Activated CD4-positive, alpha-beta T cell treated with anti-CD3 and anti-CD28 coated beads, Interleukin-2, amount 10 ng/mL, durations not matched to agents 7 days and 5 days (primary cell): Measurements from ENCODE around the gene CEP43. TPM values are rescaled to one million over a fixed set of nuclear protein-coding genes. Genes with fewer than 3 reads are reported as not detected.
A peak's percentile ranks its signal among the peaks of the same experiment; 100 is the strongest.

ENCODE experiments used
- CTCF ChIA-PET: fragments of 350-600 bp; sonication (Branson Sonifier 250); formaldehyde crosslinking; loops from one replicate; lab custom pipeline; 2021; ENCODE audit warnings: antibody characterized with exemption; lab: Charles Lee
- POLR2A ChIA-PET: fragments of 350-600 bp; sonication (Branson Sonifier 250); formaldehyde crosslinking; loops from one replicate; lab custom pipeline; 2021; ENCODE audit warnings: antibody characterized with exemption; lab: Charles Lee
- DNase-seq: peaks from one replicate; pipeline ENCODE4 v3.0.0-alpha.2; 2020
- H3K27ac Mint-ChIP-seq: one replicate; pipeline ENCODE4 v1.8.0; 2021; ENCODE audit warnings: mild to moderate bottlenecking, moderate library complexity, mixed read lengths
- H3K27me3 Mint-ChIP-seq: one replicate; pipeline ENCODE4 v1.8.0; 2021; ENCODE audit warnings: mixed read lengths
- H3K36me3 Mint-ChIP-seq: one replicate; pipeline ENCODE4 v1.8.0; 2021; ENCODE audit warnings: low read depth, mixed read lengths
- H3K4me1 Mint-ChIP-seq: one replicate; pipeline ENCODE4 v1.8.0; 2021; ENCODE audit warnings: mixed read lengths
- H3K4me3 Mint-ChIP-seq: one replicate; pipeline ENCODE4 v1.8.0; 2021; ENCODE audit warnings: mild to moderate bottlenecking, moderate library complexity, mixed read lengths
- H3K9me3 Mint-ChIP-seq: one replicate; pipeline ENCODE4 v1.8.0; 2021; ENCODE audit warnings: mixed read lengths
- microRNA-seq: library from miRNA; unstranded; fragments of <30 nt; microRNA quantifications from one replicate; pipeline ENCODE4 v1.2.0, GENCODE V29; 2021; ENCODE audit warnings: borderline microRNAs expressed, borderline replicate concordance
- total RNA-seq, 2 experiments: library from RNA; stranded (reverse); gene quantifications; one replicate each; pipeline ENCODE4 v1.2.3, GENCODE V29; 2021

CEP43 gene
- total RNA-seq, 2 experiments from 2014 or later: 20.9 to 23.5 TPM

GRCh38 chr6:167031082-167031709, 32.0 kb downstream of the CEP43 start:
- ChIA-PET POLR2A (interaction anchor here (0.6 kb wide), 1 partner anchor 123 kb away, joined by 3 read pairs; no protein-coding TSS in a partner anchor), CTCF (no interaction called here)
- no peak for DNase-seq
- no peaks in the 10 kb centered on the region for H3K27me3 Mint-ChIP-seq
- no peak overlapping the region for H3K4me3 Mint-ChIP-seq
- no peak overlapping the region for H3K27ac Mint-ChIP-seq
- H3K9me3 Mint-ChIP-seq: no peaks in the 10 kb centered on the region
- peaks cover 44% of the 10 kb centered on the region for H3K36me3 Mint-ChIP-seq
- no peaks in the 10 kb centered on the region for H3K4me1 Mint-ChIP-seq

- Mint-ChIP-seq H3K27ac (no peak overlapping the region), H3K4me3 (no peak overlapping the region), H3K36me3 (peaks cover 41% of the 10 kb centered on the region), H3K4me1 (no peaks in the 10 kb centered on the region), H3K9me3 (no peaks in the 10 kb centered on the region), H3K27me3 (no peaks in the 10 kb centered on the region)
- CTCF ChIA-PET: no interaction called here
- POLR2A ChIA-PET: no interaction called here
- DNase-seq: no peak
Measured at GRCh38 chr6:167034056-167034455, 34.9 kb downstream of the CEP43 start.

- Mint-ChIP-seq H3K4me3 (no peak overlapping the region), H3K27me3 (no peaks in the 10 kb centered on the region), H3K9me3 (no peaks in the 10 kb centered on the region), H3K4me1 (peaks cover 12% of the 10 kb centered on the region), H3K27ac (no peak overlapping the region), H3K36me3 (peaks cover 45% of the 10 kb centered on the region)
- DNase-seq: no peak
- CTCF ChIA-PET: no interaction called here
- POLR2A ChIA-PET: no interaction called here
Measured at GRCh38 chr6:167037762-167038161, 38.6 kb downstream of the CEP43 start.

GRCh38 chr6:167044696-167045095, 45.5 kb downstream of the CEP43 start:
- Mint-ChIP-seq H3K36me3 (peaks cover 12% of the 10 kb centered on the region), H3K27ac (peak overlapping the region; percentile 77), H3K9me3 (no peaks in the 10 kb centered on the region), H3K4me3 (no peak overlapping the region), H3K4me1 (peaks cover 33% of the 10 kb centered on the region), H3K27me3 (no peaks in the 10 kb centered on the region)
- POLR2A ChIA-PET: no interaction called here
- DNase-seq: no peak
- CTCF ChIA-PET: interaction anchor here (0.7 to 3.1 kb wide), 4 partner anchors 11 to 73 kb away, joined by 3 to 8 read pairs (median 3); no protein-coding TSS in a partner anchor

GRCh38 chr6:167045828-167046580, 46.8 kb downstream of the CEP43 start:
- POLR2A ChIA-PET: no interaction called here
- Mint-ChIP-seq H3K27me3 (no peaks in the 10 kb centered on the region), H3K36me3 (peaks cover 8% of the 10 kb centered on the region), H3K27ac (no peak overlapping the region), H3K4me3 (no peak overlapping the region), H3K4me1 (peaks cover 32% of the 10 kb centered on the region), H3K9me3 (no peaks in the 10 kb centered on the region)
- CTCF ChIA-PET: interaction anchor here (0.6 to 3.1 kb wide), 4 partner anchors 11 to 258 kb away, joined by 3 to 8 read pairs (median 3); no protein-coding TSS in a partner anchor
- DNase-seq: no peak

GRCh38 chr6:167046861-167047495, 47.8 kb downstream of the CEP43 start:
- peak overlapping the region; percentile 89 for H3K27ac Mint-ChIP-seq
- CTCF ChIA-PET: interaction anchor here (1.0 kb wide), 1 partner anchor 96 kb away, joined by 4 read pairs; no protein-coding TSS in a partner anchor
- POLR2A ChIA-PET: no interaction called here
- H3K36me3 Mint-ChIP-seq: peaks cover 5% of the 10 kb centered on the region
- no peak for DNase-seq
- H3K4me1 Mint-ChIP-seq: peaks cover 24% of the 10 kb centered on the region
- no peaks in the 10 kb centered on the region for H3K27me3 Mint-ChIP-seq
- no peaks in the 10 kb centered on the region for H3K9me3 Mint-ChIP-seq
- no peak overlapping the region for H3K4me3 Mint-ChIP-seq

- ChIA-PET POLR2A (no interaction called here), CTCF (interaction anchor here (0.8 to 1.0 kb wide), 2 partner anchors 9 to 96 kb away, joined by 3 to 4 read pairs; no protein-coding TSS in a partner anchor)
- Mint-ChIP-seq H3K27me3 (no peaks in the 10 kb centered on the region), H3K27ac (peak overlapping the region; percentile 89), H3K4me1 (peaks cover 21% of the 10 kb centered on the region), H3K4me3 (peak overlapping the region; percentile 16), H3K9me3 (no peaks in the 10 kb centered on the region), H3K36me3 (peaks cover 2% of the 10 kb centered on the region)
- DNase-seq: peak; percentile 48
Measured at GRCh38 chr6:167047554-167047953, 48.4 kb downstream of the CEP43 start.

Small RNA genes within 50 kb of the gene (microRNA-seq; reads per million reads assigned to microRNA genes)
- gene MIR3939: 1.3 reads per million

Other genes with a start within 250 kb of the CEP43 start
- 100 to 1,000 TPM in 1 of 2 experiments, 10 to 100 TPM in 1; 84.3 to 101 TPM for gene RNASET2, start 42.8 kb upstream of the CEP43 start, total RNA-seq
- gene CCR6, start 123.7 kb downstream of the CEP43 start, total RNA-seq: 1 to 10 TPM; 6.7 to 7.4 TPM
- gene GPR31, start 158.6 kb downstream of the CEP43 start, total RNA-seq: not detected